ENCODE data around the gene HAPLN1. TPM values are rescaled to one million over a fixed set of nuclear protein-coding genes. Genes with fewer than 3 reads are reported as not detected.

Gene HAPLN1
- total RNA-seq, 4 donors from 2014 or later, result 0.31 to 1.8 (median 0.86) TPM

GRCh38 chr5:83614841-83615240 is 105.8 kb downstream of the HAPLN1 start:
- TF ChIP-seq POLR2AphosphoS5 (IDR thresholded peaks at IDR 0.05), result no peak
- TF ChIP-seq POLR2A (IDR thresholded peaks at IDR 0.05), result no peak
- TF ChIP-seq CTCF (IDR thresholded peaks at IDR 0.05), result no peak
- TF ChIP-seq EP300 (IDR thresholded peaks at IDR 0.05), result no peak
- no peak for ATAC-seq
- Histone ChIP-seq H3K4me3 (no peak overlapping the region), H3K4me1 (no peaks in the 10 kb centered on the region), H3K36me3 (no peaks in the 10 kb centered on the region), H3K9me3 (peaks cover 0 to 20% (median 0%) of the 10 kb centered on the region in 3 donors), H3K27me3 (no peaks in the 10 kb centered on the region), H3K27ac (no peak overlapping the region)

- ATAC-seq, result no peak
- H3K27me3 ChIP-seq, result no peaks in the 10 kb centered on the region
- H3K27ac ChIP-seq, result no peak overlapping the region
- H3K4me3 ChIP-seq, result no peak overlapping the region
- no peaks in the 10 kb centered on the region for H3K4me1 ChIP-seq
- TF ChIP-seq CTCF (IDR thresholded peaks at IDR 0.05) (peak in 2 of 4 experiments; percentile 11 to 30), POLR2A (IDR thresholded peaks at IDR 0.05) (no peak), EP300 (IDR thresholded peaks at IDR 0.05) (no peak)
- no peaks in the 10 kb centered on the region for H3K36me3 ChIP-seq
- 8 to 10% methylated on average over 3 of the region's 3 CpGs for WGBS, 2 donors (ENCODE audit: low coverage in 1 of 2)
- no peaks in the 10 kb centered on the region for H3K9me3 ChIP-seq
Measured at GRCh38 chr5:83608122-83608521, 112.5 kb downstream of the HAPLN1 start.

- WGBS, 2 donors (ENCODE audit: low coverage in 1 of 2), result 85 to 89% methylated on average over 3 of the region's 3 CpGs
- no peaks in the 10 kb centered on the region for H3K27me3 ChIP-seq
- TF ChIP-seq POLR2AphosphoS5 (IDR thresholded peaks at IDR 0.05), result no peak
- TF ChIP-seq CTCF (IDR thresholded peaks at IDR 0.05), result no peak
- no peak for TF ChIP-seq EP300 (IDR thresholded peaks at IDR 0.05)
- TF ChIP-seq POLR2A (IDR thresholded peaks at IDR 0.05), result no peak
Measured at GRCh38 chr5:83595217-83595616, 125.4 kb downstream of the HAPLN1 start.

GRCh38 chr5:83590966-83591365 is 129.7 kb downstream of the HAPLN1 start:
- Histone ChIP-seq H3K27ac (no peak overlapping the region), H3K36me3 (no peaks in the 10 kb centered on the region), H3K9me3 (no peaks in the 10 kb centered on the region), H3K27me3 (no peaks in the 10 kb centered on the region), H3K4me3 (no peak overlapping the region), H3K4me1 (no peaks in the 10 kb centered on the region)
- TF ChIP-seq EP300 (IDR thresholded peaks at IDR 0.05) (no peak), CTCF (IDR thresholded peaks at IDR 0.05) (no peak), POLR2AphosphoS5 (IDR thresholded peaks at IDR 0.05) (no peak), POLR2A (IDR thresholded peaks at IDR 0.05) (no peak)
- WGBS, 2 donors (ENCODE audit: low coverage in 1 of 2), result 72 to 92% methylated on average over 4 of the region's 4 CpGs
- no peak for ATAC-seq

More at GRCh38 chr5:83595217-83595616, 125.4 kb downstream of the HAPLN1 start:
- Histone ChIP-seq H3K9me3 (no peaks in the 10 kb centered on the region), H3K36me3 (no peaks in the 10 kb centered on the region), H3K4me3 (no peak overlapping the region), H3K4me1 (no peaks in the 10 kb centered on the region), H3K27ac (no peak overlapping the region)
- ATAC-seq, result no peak

GRCh38 chr5:83589786-83590185 is 130.9 kb downstream of the HAPLN1 start:
- WGBS, 2 donors (ENCODE audit: low coverage in 1 of 2), result 29 to 59% methylated on average over 1 of the region's 1 CpG
- H3K36me3 ChIP-seq, result no peaks in the 10 kb centered on the region

More at GRCh38 chr5:83589786-83590185, 130.9 kb downstream of the HAPLN1 start:
- no peak for TF ChIP-seq POLR2A (IDR thresholded peaks at IDR 0.05)
- Histone ChIP-seq H3K27me3 (no peaks in the 10 kb centered on the region), H3K4me3 (no peak overlapping the region), H3K27ac (no peak overlapping the region), H3K4me1 (no peaks in the 10 kb centered on the region), H3K9me3 (no peaks in the 10 kb centered on the region)
- ATAC-seq, result no peak

Small RNAs within 50 kb of the gene (small RNA-seq; reads per million reads assigned to genes)
- gene RN7SKP295 (0 reads per million in 4 donors), gene RNU6-620P (0 to 0.12 (median 0) reads per million in 4 donors)

Other genes with a start within 250 kb of the HAPLN1 start
- gene VCAN, start 249.1 kb downstream of the HAPLN1 start, total RNA-seq, result 100 to 1,000 TPM in 1 of 4 donors, 10 to 100 TPM in 3; 26.8 to 148 (median 65.8) TPM